ENCODE measurements around the gene ATRNL1.

The ATRNL1 gene

DNA sequence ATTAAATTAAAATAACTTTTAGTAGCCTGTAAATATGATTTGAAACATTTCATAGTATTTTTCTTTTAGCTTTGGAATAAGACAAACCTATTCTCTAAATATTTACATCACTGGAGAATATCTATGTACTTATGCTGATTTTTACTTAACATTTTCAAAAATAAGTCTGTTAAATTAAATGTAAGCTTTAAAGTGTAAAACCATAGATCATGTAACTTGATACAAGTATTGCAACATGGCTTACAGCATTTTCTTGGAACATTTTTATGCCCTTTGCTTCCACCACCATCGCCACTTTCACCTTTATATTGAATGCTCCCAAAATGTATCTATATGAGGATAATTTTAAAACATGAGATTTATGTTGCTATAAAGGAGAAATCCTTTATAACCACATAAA, 752.8 kb downstream of the ATRNL1 start:
- DNase-seq: no peak
- H3K4me3 ChIP-seq (ENCODE audit: low read depth, low read length): no peak overlapping the region
- no peaks in the 10 kb centered on the region for H3K36me3 ChIP-seq (replicated peaks)
- in situ Hi-C loops (cut with HindIII; ENCODE audit: low pct_ligation_motif_present, low sequenced_read_pairs): no loop called here
- no peaks in the 10 kb centered on the region for H3K27me3 ChIP-seq (replicated peaks)
- no peak overlapping the region for H3K27ac ChIP-seq
- TF ChIP-seq, protein P1, sequence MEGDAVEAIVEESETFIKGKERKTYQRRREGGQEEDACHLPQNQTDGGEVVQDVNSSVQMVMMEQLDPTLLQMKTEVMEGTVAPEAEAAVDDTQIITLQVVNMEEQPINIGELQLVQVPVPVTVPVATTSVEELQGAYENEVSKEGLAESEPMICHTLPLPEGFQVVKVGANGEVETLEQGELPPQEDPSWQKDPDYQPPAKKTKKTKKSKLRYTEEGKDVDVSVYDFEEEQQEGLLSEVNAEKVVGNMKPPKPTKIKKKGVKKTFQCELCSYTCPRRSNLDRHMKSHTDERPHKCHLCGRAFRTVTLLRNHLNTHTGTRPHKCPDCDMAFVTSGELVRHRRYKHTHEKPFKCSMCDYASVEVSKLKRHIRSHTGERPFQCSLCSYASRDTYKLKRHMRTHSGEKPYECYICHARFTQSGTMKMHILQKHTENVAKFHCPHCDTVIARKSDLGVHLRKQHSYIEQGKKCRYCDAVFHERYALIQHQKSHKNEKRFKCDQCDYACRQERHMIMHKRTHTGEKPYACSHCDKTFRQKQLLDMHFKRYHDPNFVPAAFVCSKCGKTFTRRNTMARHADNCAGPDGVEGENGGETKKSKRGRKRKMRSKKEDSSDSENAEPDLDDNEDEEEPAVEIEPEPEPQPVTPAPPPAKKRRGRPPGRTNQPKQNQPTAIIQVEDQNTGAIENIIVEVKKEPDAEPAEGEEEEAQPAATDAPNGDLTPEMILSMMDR (IDR thresholded peaks at IDR 0.05; ENCODE audit: low read depth, low read length, missing control alignments): no peak

DNA sequence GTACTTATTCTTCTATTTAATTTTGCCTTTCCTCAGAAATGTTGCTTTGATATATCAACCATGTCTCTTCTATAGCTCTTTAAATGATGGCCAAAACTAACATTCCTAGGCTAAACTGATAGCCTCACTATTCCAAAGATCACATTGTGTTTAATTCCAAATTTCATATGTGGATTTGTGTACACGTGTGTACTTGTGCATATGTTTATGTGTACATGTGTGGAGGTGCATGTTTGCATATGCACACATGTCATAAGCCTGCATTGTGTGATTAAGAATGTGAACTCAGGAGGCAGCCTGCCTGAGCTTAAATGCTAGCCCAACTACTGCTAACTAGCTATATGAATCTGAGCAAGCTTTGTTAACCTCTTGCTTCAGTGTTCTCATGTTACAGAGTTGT, 753.4 kb downstream of the ATRNL1 start:
- in situ Hi-C loops (cut with HindIII; ENCODE audit: low pct_ligation_motif_present, low sequenced_read_pairs): no loop called here

DNA sequence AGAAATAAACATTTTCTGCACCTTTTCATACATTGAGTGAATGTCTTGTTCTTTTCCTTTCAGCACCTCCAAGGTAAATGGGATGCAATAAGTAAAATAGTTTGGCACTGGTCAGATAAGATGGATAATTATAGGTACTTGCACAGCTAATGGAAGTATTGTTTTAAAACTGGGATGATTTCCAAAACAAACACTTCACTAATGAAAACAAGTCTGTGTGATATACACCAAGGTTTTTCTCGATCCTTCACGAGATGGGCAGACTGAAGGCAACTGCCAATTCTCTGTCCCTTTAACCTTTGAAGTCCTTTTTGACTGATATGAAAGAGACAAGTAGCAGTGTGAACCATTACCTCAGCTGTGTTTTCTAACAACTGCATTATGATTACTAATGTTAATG, 756.0 kb downstream of the ATRNL1 start:
- Histone ChIP-seq H3K27me3 (replicated peaks) (no peaks in the 10 kb centered on the region), H3K27ac (no peak overlapping the region), H3K36me3 (replicated peaks) (no peaks in the 10 kb centered on the region), H3K4me3 (ENCODE audit: low read depth, low read length) (no peak overlapping the region)
- in situ Hi-C loops (cut with HindIII; ENCODE audit: low pct_ligation_motif_present, low sequenced_read_pairs): no loop called here
- DNase-seq: no peak
- TF ChIP-seq, protein P1 (IDR thresholded peaks at IDR 0.05; ENCODE audit: low read depth, low read length, missing control alignments): no peak

More for the DNA sequence above, 753.4 kb downstream of the ATRNL1 start:
- no peaks in the 10 kb centered on the region for H3K36me3 ChIP-seq (replicated peaks)
- H3K27me3 ChIP-seq (replicated peaks): no peaks in the 10 kb centered on the region
- no peak for DNase-seq
- no peak overlapping the region for H3K4me3 ChIP-seq (ENCODE audit: low read depth, low read length)
- TF ChIP-seq, protein P1 (IDR thresholded peaks at IDR 0.05; ENCODE audit: low read depth, low read length, missing control alignments): no peak
- no peak overlapping the region for H3K27ac ChIP-seq

DNA sequence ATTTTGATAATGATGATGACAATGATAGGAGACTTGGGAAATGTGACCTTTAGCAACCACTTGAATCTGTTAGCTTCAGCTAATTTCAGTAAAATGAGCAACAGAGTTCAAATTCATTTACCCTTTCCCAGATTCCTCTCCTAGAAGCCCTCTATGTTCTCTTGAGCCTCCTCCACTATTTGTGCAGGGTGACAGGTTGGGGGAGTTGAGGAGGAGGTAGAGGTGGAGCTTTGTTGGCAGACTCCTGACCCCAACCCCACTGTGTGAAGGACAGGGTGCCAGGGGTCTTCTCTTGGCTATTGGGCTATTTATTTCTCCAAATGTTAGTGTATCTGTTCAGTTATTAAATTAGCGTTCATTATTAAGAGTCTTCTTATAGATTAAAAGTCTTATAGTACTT, 757.5 kb downstream of the ATRNL1 start:
- no peaks in the 10 kb centered on the region for H3K27me3 ChIP-seq (replicated peaks)
- no peak for DNase-seq
- TF ChIP-seq, protein P1 (IDR thresholded peaks at IDR 0.05; ENCODE audit: low read depth, low read length, missing control alignments): no peak
- no peaks in the 10 kb centered on the region for H3K36me3 ChIP-seq (replicated peaks)
- in situ Hi-C loops (cut with HindIII; ENCODE audit: low pct_ligation_motif_present, low sequenced_read_pairs): no loop called here
- H3K27ac ChIP-seq: no peak overlapping the region
- no peak overlapping the region for H3K4me3 ChIP-seq (ENCODE audit: low read depth, low read length)

DNA sequence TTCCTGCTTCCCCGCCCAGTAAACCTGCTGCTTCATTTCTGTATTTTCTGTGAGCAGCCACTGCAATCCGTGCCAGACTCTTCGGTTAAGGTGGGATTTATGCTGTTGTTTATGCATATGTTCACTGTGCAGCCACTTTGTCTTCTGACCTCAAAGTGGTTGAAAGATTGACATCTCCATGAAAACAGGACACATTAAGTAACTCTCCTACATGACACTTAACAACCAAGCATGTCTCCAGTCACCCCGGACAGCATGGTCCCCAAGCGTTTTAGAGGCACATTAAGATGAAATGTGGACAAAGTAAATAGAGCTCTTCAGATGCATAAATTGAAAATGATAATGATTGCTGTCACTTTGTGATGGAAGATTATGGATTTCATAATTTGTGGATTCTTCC, 758.5 kb downstream of the ATRNL1 start:
- H3K36me3 ChIP-seq (replicated peaks): no peaks in the 10 kb centered on the region
- H3K27me3 ChIP-seq (replicated peaks): no peaks in the 10 kb centered on the region
- TF ChIP-seq, protein P1 (IDR thresholded peaks at IDR 0.05; ENCODE audit: low read depth, low read length, missing control alignments): no peak
- no peak overlapping the region for H3K4me3 ChIP-seq (ENCODE audit: low read depth, low read length)
- in situ Hi-C loops (cut with HindIII; ENCODE audit: low pct_ligation_motif_present, low sequenced_read_pairs): no loop called here
- no peak for DNase-seq
- H3K27ac ChIP-seq: no peak overlapping the region

DNA sequence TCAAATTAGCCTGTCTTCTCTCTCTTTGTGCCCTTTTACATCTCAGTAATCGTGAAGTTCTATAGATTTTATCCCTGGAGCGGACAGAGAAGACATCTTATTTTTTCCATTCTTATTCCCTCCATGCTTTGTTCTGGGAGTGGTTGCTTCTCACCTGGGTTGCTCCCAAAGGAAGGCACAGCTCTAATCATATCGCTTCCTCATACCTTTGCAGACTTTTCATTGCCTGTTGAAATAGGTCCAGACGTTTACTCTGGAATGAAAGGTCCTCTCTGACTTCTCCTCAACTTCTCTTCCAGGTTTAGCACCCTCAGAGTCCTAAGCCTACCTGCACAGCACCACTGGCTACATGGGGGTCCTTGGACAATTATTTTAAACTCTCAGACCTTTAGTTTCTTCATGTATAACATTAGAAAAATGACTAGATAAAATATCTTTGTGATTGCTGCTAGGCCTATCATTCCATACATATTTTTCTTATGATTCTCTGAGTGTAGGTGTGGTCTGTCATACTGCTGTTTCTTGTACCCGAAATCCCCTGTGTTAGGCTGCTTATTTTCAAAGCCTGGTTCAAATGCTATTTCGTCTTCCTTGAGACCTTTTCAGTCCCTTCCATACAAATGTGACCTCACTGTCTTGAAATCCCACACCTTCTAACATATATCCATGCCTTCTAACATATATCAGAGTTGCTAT, 761.7 kb downstream of the ATRNL1 start:
- Histone ChIP-seq H3K27ac (no peak overlapping the region), H3K4me3 (ENCODE audit: low read depth, low read length) (no peak overlapping the region), H3K27me3 (replicated peaks) (no peaks in the 10 kb centered on the region), H3K36me3 (replicated peaks) (no peaks in the 10 kb centered on the region)
- in situ Hi-C loops (cut with HindIII; ENCODE audit: low pct_ligation_motif_present, low sequenced_read_pairs): no loop called here
- TF ChIP-seq, protein P1 (IDR thresholded peaks at IDR 0.05; ENCODE audit: low read depth, low read length, missing control alignments): no peak
- no peak for DNase-seq
